ENCODE results near the gene GALNTL6.

DNA sequence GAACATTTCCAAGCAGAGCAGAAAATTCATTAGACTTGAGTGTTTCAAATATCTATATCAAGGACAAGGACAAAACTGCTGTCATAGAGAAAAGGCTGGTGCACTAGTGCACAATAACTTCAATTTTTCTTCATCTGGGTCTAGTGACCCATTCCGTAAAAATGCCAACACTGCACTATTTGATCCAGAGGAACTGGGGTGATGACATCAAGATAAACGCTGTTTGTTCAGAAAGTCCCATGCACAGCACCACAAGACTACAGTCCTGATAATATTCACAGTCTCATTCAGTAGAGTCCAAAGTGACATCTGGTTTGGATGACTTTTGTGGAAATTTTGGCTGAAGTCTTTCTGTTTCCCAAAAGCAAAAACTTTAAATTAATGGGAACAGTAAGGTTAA is 1051.9 kb downstream of the GALNTL6 start:
- TF ChIP-seq, protein P1, sequence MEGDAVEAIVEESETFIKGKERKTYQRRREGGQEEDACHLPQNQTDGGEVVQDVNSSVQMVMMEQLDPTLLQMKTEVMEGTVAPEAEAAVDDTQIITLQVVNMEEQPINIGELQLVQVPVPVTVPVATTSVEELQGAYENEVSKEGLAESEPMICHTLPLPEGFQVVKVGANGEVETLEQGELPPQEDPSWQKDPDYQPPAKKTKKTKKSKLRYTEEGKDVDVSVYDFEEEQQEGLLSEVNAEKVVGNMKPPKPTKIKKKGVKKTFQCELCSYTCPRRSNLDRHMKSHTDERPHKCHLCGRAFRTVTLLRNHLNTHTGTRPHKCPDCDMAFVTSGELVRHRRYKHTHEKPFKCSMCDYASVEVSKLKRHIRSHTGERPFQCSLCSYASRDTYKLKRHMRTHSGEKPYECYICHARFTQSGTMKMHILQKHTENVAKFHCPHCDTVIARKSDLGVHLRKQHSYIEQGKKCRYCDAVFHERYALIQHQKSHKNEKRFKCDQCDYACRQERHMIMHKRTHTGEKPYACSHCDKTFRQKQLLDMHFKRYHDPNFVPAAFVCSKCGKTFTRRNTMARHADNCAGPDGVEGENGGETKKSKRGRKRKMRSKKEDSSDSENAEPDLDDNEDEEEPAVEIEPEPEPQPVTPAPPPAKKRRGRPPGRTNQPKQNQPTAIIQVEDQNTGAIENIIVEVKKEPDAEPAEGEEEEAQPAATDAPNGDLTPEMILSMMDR (IDR thresholded peaks at IDR 0.05): no peak
- TF ChIP-seq POLR2A (IDR thresholded peaks at IDR 0.05): no peak

All from Peyer's patch (tissue), 4 donors.